Spleen (tissue), 11 donors: Measurements from ENCODE around the gene ARID3A. TPM values are rescaled to one million over a fixed set of nuclear protein-coding genes. Genes with fewer than 3 reads are reported as not detected.

Experiments
- DNase-seq: peaks from one replicate; pipeline ENCODE4 v3.0.0-alpha.2; 2020
- H3K27ac ChIP-seq, 8 donors: fragments of 200-600 bp; sonication (generic) in 7 of 8; 1 replicate in 4 of 8; 2 replicates in 4 of 8; pipeline versions ENCODE4 v1.5.0 to v1.8.0; 2016 to 2021; ENCODE audit warnings: inconsistent platforms in 4 of 8, mild to moderate bottlenecking in 4 of 8, moderate library complexity in 1 of 8
- H3K27me3 ChIP-seq, 7 donors: fragments of 200-600 bp; sonication (generic) in 6 of 7; replicated peaks in 1 of 7; 1 replicate in 4 of 7; 2 replicates in 3 of 7; pipeline versions ENCODE4 v1.5.0 to v1.8.0; 2016 to 2021; ENCODE audit warnings: inconsistent platforms in 3 of 7, mild to moderate bottlenecking in 1 of 7
- H3K36me3 ChIP-seq, 6 donors: fragments of 200-600 bp; sonication (generic) in 5 of 6; 1 replicate in 4 of 6; 2 replicates in 2 of 6; pipeline versions ENCODE4 v1.5.0 to v1.8.0; 2016 to 2021; ENCODE audit warnings: inconsistent platforms in 2 of 6
- H3K4me1 ChIP-seq, 6 donors: fragments of 200-600 bp; sonication (generic) in 5 of 6; 1 replicate in 3 of 6; 2 replicates in 3 of 6; pipeline versions ENCODE4 v1.5.0 to v1.8.0; 2016 to 2021; ENCODE audit warnings: inconsistent platforms in 3 of 6
- H3K4me3 ChIP-seq, 8 donors: fragments of 200-600 bp; sonication (generic) in 7 of 8; 1 replicate in 4 of 8; 2 replicates in 4 of 8; pipeline versions ENCODE4 v1.5.0 to v1.8.0; 2016 to 2021; ENCODE audit warnings: inconsistent platforms in 4 of 8, mild to moderate bottlenecking in 4 of 8, moderate library complexity in 2 of 8
- H3K9me3 ChIP-seq, 8 donors: fragments of 200-600 bp; sonication (generic) in 7 of 8; 1 replicate in 4 of 8; 2 replicates in 4 of 8; pipeline versions ENCODE4 v1.5.0 to v1.8.0; 2016 to 2021; ENCODE audit warnings: inconsistent platforms in 4 of 8
- POLR2A ChIP-seq, 3 donors: fragments of 450-650 bp; IDR thresholded peaks; one replicate each; pipeline ENCODE4 v1.5.1; 2017; ENCODE audit warnings: antibody characterized with exemption in 3 of 3, mild to moderate bottlenecking in 1 of 3
- POLR2AphosphoS5 ChIP-seq, 3 donors: sonication (generic); formaldehyde crosslinking; IDR thresholded peaks; one replicate each; pipeline ENCODE4 v1.5.1; 2017; ENCODE audit warnings: antibody characterized with exemption in 3 of 3
- WGBS, 5 donors: extraction: QIAGEN DNeasy Blood & Tissue Kit in 3 of 5; methylation state at CpG; one replicate each; pipeline versions ENCODE4 v1.1.5 to v1.1.7; 2013 to 2018; 5-methylcytosine and 5-hydroxymethylcytosine counted together
- intact Hi-C: fragments of 100-400 bp; cut with DNase I; formaldehyde crosslinking; loops from one replicate; pipeline ENCODE4 v1.15.0; 2023; ENCODE audit warnings: low total_unique reads
- polyA plus RNA-seq, 3 donors: library from polyadenylated mRNA; stranded (reverse); fragments of 200-250 nt; gene quantifications; one replicate each; pipeline ENCODE4 v1.2.1, GENCODE V29; 2013
- total RNA-seq, 7 donors: library from RNA; depleted of rRNA in 3 of 7; stranded (reverse); fragments of >200 nt in 3 of 7; fragmentation: NEBNext Ultra II Directional in 4 of 7; extraction: Animal tissue kit (Norgen Biotek cat#: 25700) in 4 of 7; gene quantifications; one replicate each; pipeline versions ENCODE4 v1.1.0 to v1.2.1, GENCODE V29; 2016 to 2021
- TF ChIP-seq, protein P1 (sequence below), 11 experiments: fragments of 200-600 bp in 7 of 11; fragments of 450-650 bp in 4 of 11; sonication (generic) in 4 of 11; IDR thresholded peaks in 8 of 11; conservative IDR thresholded peaks in 3 of 11; 1 replicate in 7 of 11; 2 replicates in 4 of 11; pipeline versions ENCODE4 v1.4.0 to v1.8.0; 2016 to 2021; ENCODE audit warnings: antibody characterized with exemption in 11 of 11, inconsistent platforms in 4 of 11, mild to moderate bottlenecking in 1 of 11
- donor health status: healthy with polysubstance abuse.
- donor health status: DM: no; HTN: no; CAD: no; lungs with moderate emphysema.
- donor health status: DM: no; HTN: no; CAD: no.
- donor health status: Bipolar disorder and iron deficiency.
- donor health status: healthy.
- donor health status: DM: no; HTN: no; CAD: no.
- donor health status: DM: yes; HTN: yes; CAD: no.

Gene ARID3A
- total and polyA plus RNA-seq, 10 donors, result 2.5 to 42.5 (median 17.7) TPM

DNA sequence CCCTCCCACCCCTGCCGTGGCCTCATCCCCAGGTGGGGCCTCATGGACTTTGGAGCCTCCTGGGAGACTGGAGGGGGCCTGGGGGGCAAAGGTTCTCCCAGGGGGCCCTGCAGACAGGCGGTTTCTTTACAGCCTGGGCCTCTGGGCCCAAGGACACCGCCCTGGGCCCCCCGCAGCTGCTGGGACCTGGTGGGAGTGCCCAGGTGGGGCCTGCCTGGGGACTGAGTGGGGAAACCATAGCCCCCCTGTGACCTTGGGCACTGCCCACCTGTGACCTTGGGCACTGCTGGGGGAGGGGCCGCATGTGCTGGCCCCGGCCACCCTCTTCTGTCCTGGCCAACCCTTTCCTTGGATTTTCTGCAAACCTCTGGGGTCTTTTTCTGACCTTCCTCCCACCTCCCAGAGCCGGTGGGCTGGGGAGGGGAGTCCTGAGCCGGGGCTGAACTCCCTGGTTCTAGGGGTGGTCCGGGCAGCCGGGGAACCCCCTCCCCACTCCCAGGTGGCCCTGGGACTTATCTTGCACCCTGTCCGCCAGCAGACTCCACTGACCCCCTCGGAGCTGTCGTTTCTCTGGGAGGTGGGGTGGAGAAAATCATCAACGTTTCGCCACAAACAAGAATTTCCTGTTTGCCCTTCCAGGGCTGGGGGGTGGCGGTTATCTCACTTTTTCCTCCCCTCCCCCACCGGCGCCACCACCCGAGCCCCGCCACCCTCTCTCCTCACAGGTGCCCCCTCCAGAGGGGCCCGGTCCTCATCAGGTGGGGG lies 27.0 kb downstream of the ARID3A start:
- intact Hi-C loops, result no loop called here
- 11 to 20% (median 15%) methylated on average over 19 to 21 of the region's 21 CpGs for WGBS, 5 donors
- Histone ChIP-seq H3K27me3 (no peaks in the 10 kb centered on the region), H3K4me1 (peaks cover 8 to 92% (median 54%) of the 10 kb centered on the region in 6 donors), H3K36me3 (peaks cover 0 to 5% (median 0%) of the 10 kb centered on the region in 6 donors), H3K27ac (peak overlapping the region in 6 of 8 donors; percentile 4 to 79 (median 62)), H3K9me3 (no peaks in the 10 kb centered on the region), H3K4me3 (peak overlapping the region in 5 of 8 donors; percentile 4 to 54 (median 17))
- no peak for DNase-seq
- TF ChIP-seq POLR2A (IDR thresholded peaks at IDR 0.05) (no peak), POLR2AphosphoS5 (IDR thresholded peaks at IDR 0.05) (no peak)
- TF ChIP-seq, protein P1, sequence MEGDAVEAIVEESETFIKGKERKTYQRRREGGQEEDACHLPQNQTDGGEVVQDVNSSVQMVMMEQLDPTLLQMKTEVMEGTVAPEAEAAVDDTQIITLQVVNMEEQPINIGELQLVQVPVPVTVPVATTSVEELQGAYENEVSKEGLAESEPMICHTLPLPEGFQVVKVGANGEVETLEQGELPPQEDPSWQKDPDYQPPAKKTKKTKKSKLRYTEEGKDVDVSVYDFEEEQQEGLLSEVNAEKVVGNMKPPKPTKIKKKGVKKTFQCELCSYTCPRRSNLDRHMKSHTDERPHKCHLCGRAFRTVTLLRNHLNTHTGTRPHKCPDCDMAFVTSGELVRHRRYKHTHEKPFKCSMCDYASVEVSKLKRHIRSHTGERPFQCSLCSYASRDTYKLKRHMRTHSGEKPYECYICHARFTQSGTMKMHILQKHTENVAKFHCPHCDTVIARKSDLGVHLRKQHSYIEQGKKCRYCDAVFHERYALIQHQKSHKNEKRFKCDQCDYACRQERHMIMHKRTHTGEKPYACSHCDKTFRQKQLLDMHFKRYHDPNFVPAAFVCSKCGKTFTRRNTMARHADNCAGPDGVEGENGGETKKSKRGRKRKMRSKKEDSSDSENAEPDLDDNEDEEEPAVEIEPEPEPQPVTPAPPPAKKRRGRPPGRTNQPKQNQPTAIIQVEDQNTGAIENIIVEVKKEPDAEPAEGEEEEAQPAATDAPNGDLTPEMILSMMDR (IDR thresholded peaks at IDR 0.05 in 8 of 11, conservative IDR thresholded peaks at IDR 0.05 in 3 of 11), result no peak

DNA sequence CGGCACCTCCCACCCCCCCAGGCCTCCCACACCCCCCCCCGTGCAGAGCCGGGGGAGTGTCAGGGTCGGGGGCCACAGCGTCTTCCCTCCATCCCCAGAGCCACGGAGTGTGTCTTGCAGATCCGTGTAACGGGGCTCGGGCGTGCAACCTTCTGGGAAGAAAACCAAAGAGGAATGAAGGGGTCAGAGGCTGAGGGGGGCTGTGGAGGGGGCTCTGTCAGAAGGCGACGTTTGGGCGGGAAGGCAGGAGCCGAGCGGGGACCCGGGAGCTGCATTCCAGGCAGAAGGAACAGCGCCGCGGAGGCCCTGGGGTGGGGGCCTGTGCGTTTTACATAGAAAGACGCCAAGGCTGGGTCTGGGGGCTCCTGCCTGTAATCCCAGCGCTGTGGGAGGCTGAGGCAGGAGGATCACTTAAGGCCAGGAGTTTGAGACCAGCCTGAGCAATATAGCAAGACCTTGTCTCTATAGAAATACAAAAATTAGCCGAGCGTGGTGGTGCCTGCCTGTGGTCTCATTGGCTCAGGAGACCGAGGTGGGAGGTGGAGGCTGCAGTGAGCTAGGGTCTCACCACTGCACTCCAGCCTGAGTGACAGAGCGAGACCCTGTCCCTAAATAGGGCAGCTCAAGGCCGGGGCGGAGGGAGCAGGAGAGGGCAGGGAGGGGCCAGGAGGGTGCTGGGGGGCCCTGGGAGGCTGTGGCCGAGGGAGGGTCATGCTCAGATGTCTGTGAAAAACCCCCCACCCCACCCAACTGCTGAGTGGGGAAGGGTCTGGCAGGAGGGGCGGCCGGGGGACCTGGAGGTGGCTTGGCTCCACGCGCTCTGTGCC lies 27.8 kb downstream of the ARID3A start:
- TF ChIP-seq, protein P1 (IDR thresholded peaks at IDR 0.05 in 8 of 11, conservative IDR thresholded peaks at IDR 0.05 in 3 of 11), result no peak
- no peak for TF ChIP-seq POLR2AphosphoS5 (IDR thresholded peaks at IDR 0.05)
- no peak for TF ChIP-seq POLR2A (IDR thresholded peaks at IDR 0.05)
- Histone ChIP-seq H3K36me3 (no peaks in the 10 kb centered on the region), H3K4me3 (peak overlapping the region in 5 of 8 donors; percentile 4 to 54 (median 17)), H3K9me3 (no peaks in the 10 kb centered on the region), H3K27ac (peak overlapping the region in 4 of 8 donors; percentile 57 to 79 (median 67)), H3K27me3 (no peaks in the 10 kb centered on the region), H3K4me1 (peaks cover 8 to 84% (median 46%) of the 10 kb centered on the region in 6 donors)
- no peak for DNase-seq
- 44 to 57% (median 50%) methylated on average over 33 of the region's 33 CpGs for WGBS, 5 donors
- intact Hi-C loops, result no loop called here

DNA sequence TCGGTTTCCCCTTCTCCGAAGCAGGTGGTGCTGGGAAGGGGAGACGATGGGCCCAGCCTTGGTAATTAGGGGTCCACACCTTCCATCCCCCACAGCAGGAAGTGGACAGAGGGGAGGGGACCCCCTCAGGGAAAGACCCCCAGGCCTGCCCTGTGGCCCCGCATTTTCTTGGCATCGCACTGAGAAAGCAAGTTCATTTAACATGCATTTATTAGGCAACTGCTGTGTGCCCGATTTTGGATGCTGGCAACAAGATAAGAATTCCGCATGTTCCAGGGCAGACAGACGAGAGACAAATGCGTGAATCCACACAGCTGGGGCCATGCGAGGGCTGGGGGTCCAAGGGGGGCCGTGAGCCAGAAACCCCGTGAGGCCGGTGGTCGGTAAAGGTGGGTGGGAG lies 28.4 kb downstream of the ARID3A start:
- no peak for DNase-seq
- H3K4me3 ChIP-seq, result no peak overlapping the region
- no peaks in the 10 kb centered on the region for H3K9me3 ChIP-seq
- H3K36me3 ChIP-seq, result peaks cover 0 to 6% (median 0%) of the 10 kb centered on the region in 6 donors
- H3K4me1 ChIP-seq, result peaks cover 8 to 78% (median 39%) of the 10 kb centered on the region in 6 donors
- 83 to 92% (median 86%) methylated on average over 14 of the region's 14 CpGs for WGBS, 5 donors
- no peak overlapping the region for H3K27ac ChIP-seq
- H3K27me3 ChIP-seq, result no peaks in the 10 kb centered on the region
- TF ChIP-seq POLR2AphosphoS5 (IDR thresholded peaks at IDR 0.05), result no peak
- TF ChIP-seq POLR2A (IDR thresholded peaks at IDR 0.05), result no peak
- TF ChIP-seq, protein P1 (IDR thresholded peaks at IDR 0.05 in 8 of 11, conservative IDR thresholded peaks at IDR 0.05 in 3 of 11), result no peak
- intact Hi-C loops, result no loop called here
